ENCODE data around the gene SUPT6H.

SUPT6H gene

DNA sequence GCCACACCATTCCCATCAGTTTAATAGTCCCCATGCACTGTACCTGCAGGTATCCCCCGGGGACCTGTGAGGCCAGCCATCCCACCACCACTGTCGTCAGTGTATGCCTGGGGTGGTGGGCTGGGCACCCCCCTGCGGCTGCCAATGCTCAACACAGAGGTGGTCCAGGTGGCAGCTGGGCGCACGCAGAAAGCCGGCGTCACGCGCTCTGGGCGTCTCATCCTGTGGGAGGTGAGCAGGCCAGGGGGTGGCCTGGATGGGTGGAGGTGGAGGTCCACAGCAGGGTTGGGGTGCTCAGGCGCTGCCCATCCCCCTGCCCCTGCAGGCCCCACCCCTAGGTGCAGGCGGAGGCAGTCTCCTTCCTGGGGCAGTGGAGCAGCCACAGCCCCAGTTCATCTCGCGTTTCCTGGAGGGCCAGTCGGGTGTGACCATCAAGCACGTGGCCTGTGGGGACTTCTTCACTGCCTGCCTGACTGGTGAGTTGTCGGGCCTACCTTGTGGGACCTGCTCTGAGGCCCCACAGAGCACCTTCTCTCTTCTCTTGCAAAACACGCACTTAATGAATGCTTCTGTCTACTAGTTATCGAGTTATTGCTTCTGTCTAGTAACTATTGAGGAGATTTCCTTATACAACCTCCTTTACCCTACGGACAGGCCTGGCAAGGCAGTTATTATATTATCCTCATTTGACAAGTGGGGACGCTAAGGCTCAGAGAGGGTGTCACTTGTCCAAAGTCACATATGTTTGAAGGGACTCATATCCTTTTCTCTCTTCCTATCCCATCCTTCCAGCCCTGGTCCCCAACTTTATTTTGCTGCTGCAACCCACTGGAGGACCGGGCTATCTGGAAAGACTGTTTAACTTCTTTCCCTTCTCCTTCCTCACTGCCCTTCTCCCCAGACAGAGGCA is 76.0 kb downstream of the SUPT6H start:
- DNase-seq (ENCODE audit: low read depth in 2 of 2) = no peak

GRCh38 chr17:28738680-28739384 is 76.8 kb downstream of the SUPT6H start:
- DNase-seq (ENCODE audit: low read depth in 2 of 2) = no peak

- no peak for DNase-seq (ENCODE audit: low read depth in 2 of 2)
These were observed 78.7 kb downstream of the SUPT6H start for GRCh38 chr17:28740406-28741357.

DNA sequence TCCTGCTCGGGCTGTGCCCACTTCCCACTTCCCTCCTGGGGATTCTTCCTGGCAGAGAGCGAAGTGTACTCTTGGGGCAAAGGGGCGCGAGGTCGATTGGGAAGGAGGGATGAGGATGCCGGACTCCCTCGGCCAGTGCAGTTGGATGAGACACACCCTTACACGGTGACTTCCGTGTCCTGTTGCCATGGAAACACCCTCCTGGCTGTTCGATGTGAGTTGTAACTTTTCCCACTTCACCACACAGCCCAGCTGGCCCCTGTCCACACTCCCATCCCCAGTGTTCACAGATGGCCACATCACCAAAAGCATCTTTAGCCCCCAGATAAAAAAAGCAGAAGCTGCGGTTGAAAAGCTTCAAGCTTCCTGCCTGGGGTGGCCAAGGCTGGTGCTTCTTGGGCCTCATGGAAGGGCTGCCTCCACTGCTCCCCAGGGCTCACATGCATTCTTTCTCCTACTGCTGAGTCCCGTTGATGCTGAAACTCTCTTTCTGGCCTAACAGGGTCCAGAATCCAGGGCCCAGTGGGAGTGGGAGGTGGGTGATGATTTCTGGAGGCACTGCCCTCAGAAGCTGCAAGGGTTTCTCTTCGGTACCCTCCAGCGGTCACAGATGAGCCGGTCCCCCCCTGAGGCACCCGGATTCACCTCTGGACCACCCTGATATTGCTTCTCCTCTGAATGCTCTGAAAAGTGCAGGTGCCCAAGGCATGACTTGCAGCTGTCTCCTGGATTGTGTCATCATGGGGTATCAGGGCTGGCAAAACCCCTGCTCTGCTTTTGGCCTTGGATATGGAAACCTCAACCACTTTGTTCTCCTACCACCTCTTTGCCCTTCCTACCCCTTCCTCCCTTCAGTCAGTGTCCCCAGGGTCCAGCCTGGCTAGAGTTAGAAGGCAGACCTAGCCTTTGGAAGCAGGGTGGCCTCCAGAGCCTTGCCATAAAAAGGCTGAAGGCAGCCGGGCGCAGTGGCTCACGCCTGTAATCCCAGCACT is 79.6 kb downstream of the SUPT6H start:
- no peak for DNase-seq (ENCODE audit: low read depth in 2 of 2)

DNA sequence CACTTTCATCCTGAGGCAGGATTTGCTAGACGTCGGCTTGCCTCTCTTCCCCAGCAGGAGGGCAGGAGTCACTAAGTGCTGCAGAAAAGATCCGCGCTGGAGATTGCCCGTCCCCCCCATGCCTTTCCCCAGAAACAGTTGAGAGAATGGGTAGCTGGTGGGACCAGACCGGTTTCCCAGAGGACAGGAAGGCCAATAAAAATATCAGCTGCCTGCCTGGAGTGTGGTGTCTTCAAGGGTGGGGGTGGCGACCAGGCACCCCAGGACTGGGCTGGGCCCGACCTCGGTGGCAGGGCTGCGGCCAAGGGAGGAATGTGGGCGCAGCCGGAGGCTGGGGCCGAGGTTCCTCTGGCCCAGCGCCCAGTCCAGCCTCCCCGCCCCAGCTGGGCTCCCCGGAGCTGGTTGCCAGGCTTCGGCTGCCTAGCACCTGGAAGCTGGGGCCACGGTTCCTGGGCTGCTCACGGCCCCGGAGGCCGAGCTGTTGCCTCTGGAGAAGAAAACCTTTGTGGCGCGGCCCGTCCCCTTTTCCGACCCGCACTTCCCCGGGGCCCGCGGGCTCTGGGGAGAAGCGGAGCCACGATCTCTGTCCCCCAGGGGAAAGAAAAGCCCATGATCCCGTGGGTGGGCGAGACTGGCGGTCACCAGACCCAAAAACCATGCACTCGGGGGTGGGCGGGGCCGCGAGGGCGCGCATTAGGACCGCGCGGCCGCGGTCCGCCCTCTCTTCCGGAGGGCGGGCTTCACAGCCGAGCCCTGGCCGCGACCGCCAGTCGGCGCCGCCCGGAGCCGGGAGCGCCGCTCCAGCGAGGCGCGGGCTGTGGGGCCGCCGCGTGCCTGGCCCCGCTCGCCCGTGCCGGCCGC is 81.5 kb downstream of the SUPT6H start, which contains the start of gene TRAF4:
Gene TRAF4, plus strand, starts transcription at position 769 of the 861 bp plus-strand sequence. CDS start 102 bp downstream, outside the sequence.
- no peak for DNase-seq (ENCODE audit: low read depth in 2 of 2)

GRCh38 chr17:28744104-28744971 is 82.3 kb downstream of the SUPT6H start:
- DNase-seq (ENCODE audit: low read depth in 2 of 2) = no peak

DNA sequence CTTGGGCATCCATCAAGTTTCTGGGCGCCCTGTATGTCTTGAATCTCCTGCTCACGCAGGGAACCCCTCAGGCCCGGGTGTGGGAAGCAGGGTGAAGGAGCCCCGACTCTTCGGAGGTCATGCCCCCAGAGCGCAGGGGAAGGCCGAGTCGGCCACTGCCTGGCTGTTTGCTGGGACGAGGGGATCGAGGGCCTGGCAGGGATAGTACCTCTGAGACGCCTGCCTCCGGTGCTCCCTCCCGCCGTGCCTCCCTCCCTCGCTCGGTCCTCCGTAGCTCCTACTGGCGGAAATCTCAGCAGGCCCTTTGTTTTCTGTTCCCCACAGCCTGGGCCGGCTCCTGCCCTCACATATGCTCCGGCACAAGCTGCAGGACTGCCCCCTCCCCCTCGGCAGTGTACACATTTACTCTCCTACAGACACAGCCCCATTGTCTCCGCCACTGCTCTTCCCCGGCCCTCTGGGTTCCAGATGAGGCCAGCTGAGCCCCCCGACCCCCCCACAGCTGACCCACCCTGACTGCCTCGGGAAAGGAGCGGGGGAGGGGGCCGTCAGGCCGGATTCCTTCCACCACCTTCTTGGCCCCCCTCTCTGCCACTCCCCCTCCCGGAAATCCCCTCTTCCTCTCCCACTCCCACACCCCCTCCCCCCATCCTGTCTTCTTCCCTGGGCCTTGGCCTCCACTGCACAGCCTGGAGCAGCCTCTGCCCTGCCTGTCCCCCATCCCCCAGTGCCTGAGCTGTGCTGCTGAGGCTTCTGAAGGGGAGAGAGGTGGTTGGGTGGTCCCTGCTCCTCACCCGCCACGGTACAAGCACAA is 83.2 kb downstream of the SUPT6H start:
- no peak for DNase-seq (ENCODE audit: low read depth in 2 of 2)

- no peak for DNase-seq (ENCODE audit: low read depth in 2 of 2)
These were observed 83.9 kb downstream of the SUPT6H start for GRCh38 chr17:28745786-28746411.

DNA sequence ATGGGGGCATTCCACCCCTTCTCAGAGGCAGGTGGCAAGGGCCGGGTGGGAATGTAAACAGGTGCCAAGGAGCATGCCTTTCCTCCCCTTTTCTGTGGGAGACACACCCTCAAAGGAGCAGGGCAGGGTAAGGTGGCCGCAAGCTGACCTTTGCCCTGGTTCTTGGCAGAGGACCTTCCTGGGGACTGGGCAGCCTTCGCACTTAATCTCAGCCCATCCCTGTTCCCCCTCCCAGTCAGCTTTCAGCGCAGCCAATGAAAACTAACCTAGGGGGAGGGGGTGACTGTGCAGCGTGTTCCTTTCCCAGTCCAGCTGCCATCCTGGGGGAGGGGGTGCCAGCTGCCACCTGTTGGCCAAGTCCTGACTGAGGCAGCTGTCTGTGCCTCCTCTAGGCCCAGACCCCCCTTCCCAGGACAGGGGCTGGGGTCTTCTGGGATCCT is 84.6 kb downstream of the SUPT6H start:
- no peak for DNase-seq (ENCODE audit: low read depth in 2 of 2)

DNA sequence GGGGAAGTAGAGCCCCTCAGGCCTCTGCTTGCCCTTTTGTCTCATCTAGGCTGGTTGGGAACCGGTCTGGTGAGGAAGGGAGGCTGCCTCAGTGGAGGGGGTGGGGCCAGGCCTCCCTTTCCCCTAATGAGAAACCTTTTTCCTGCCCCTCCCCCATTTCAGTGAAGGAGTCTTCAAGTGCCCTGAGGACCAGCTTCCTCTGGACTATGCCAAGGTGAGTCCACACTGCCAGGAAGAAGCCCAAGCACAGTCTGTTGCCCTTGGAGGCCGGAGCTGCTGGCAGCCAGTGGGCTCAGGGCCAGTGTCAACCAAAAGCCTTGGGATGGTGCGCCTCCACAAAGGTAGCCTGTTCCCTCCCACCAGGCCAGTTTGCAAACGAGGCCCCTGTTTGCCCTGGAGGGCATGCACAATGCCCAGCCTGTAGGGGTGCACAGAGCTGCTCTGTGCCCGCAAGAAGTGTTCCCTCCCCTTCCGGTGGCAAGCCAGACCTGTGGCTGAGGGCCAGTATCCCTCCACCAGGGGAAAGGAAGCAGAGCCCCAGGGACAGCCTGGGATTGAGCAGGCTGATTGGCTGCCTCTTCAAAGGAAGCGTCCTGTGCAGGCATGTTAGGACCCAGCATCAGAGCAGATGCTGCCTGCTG is 85.2 kb downstream of the SUPT6H start:
- no peak for DNase-seq (ENCODE audit: low read depth in 2 of 2)

- no peak for DNase-seq (ENCODE audit: low read depth in 2 of 2)
These were observed 86.1 kb downstream of the SUPT6H start for GRCh38 chr17:28747801-28748750.

DNA sequence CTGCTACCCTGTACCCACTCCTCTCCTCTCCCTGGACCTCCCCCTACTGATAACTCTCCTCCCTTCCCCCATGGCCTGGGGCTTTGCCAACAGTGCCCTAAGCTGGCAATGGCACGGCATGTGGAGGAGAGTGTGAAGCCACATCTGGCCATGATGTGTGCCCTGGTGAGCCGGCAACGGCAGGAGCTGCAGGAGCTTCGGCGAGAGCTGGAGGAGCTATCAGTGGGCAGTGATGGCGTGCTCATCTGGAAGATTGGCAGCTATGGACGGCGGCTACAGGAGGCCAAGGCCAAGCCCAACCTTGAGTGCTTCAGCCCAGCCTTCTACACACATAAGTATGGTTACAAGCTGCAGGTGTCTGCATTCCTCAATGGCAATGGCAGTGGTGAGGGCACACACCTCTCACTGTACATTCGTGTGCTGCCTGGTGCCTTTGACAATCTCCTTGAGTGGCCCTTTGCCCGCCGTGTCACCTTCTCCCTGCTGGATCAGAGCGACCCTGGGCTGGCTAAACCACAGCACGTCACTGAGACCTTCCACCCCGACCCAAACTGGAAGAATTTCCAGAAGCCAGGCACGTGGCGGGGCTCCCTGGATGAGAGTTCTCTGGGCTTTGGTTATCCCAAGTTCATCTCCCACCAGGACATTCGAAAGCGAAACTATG is 87.0 kb downstream of the SUPT6H start:
- no peak for DNase-seq (ENCODE audit: low read depth in 2 of 2)

DNA sequence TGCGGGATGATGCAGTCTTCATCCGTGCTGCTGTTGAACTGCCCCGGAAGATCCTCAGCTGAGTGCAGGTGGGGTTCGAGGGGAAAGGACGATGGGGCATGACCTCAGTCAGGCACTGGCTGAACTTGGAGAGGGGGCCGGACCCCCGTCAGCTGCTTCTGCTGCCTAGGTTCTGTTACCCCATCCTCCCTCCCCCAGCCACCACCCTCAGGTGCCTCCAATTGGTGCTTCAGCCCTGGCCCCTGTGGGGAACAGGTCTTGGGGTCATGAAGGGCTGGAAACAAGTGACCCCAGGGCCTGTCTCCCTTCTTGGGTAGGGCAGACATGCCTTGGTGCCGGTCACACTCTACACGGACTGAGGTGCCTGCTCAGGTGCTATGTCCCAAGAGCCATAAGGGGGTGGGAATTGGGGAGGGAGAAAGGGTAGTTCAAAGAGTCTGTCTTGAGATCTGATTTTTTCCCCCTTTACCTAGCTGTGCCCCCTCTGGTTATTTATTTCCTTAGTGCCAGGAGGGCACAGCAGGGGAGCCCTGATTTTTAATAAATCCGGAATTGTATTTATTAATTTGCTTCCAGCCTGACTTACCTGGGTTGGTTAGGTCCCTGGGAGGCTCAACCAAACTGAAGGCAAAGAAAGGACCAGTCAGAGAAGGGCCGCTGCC is 87.6 kb downstream of the SUPT6H start:
- DNase-seq (ENCODE audit: low read depth in 2 of 2) = no peak

Data from fibroblast of skin of left biceps (primary cell).